ENCODE measurements around the gene MPEG1.

MPEG1 gene

DNA sequence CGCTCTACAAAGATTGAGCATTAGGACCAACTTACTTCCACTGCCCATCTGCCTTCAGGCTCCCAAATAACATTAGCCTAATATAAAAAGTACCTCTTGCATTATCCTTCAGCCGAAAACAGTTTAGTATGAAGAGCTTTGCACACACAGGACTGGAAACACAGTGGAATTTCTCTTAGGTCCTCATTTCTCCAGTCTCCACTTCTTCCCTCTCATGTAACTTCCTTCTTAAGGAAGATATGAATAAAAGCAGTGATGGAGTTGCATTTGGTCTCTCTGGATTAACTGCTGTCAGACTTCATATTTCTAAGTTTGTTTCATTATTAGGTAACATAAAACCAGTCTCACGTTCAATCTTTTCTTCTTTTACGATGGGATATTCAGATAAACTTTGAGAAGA lies 5.6 kb upstream of the MPEG1 start:
- no peak for DNase-seq

DNA sequence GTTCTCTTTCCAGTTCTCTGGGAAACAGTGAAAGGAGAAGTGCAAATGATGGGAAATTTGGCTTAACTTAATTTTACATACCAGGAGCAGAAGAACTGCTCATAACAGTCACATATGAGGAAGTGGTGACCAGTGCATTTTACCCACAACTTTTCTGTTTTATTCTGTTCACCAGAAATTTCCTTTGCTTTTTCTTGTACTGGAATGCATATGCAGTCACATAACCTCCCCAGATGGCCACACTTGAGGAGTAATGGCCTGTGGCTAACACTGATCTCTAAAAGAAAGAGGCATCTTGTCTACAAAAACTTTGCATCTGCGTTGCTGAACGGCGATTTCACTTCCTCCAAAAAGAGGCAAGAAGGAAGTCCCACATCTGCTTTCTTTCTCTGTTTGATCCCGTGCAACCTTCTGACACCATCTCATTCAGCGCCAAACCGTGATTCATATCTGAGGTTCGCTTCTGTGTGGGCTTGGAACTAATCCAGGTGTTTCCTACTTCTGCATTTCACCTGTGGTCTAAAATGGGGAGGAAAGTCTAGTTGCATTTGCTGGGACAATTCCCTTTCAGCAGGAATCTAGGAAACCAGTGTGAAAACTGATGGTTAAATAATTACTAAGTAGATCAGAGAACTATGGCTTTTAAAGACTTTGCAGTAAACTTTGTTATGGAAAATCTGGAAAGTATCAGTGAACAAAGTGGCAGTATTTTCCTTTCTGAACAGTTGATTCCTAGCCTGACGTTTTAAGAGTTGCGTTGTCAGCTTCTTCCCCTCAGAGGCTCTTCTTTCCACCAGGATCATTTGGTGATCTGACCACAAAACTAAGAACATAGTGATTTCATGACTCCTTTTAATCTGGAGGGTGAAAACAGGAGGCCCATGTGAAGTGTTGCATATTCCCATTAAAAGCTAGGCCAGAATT lies 4.2 kb upstream of the MPEG1 start:
- peak; percentile 66 to 82 for DNase-seq

DNA sequence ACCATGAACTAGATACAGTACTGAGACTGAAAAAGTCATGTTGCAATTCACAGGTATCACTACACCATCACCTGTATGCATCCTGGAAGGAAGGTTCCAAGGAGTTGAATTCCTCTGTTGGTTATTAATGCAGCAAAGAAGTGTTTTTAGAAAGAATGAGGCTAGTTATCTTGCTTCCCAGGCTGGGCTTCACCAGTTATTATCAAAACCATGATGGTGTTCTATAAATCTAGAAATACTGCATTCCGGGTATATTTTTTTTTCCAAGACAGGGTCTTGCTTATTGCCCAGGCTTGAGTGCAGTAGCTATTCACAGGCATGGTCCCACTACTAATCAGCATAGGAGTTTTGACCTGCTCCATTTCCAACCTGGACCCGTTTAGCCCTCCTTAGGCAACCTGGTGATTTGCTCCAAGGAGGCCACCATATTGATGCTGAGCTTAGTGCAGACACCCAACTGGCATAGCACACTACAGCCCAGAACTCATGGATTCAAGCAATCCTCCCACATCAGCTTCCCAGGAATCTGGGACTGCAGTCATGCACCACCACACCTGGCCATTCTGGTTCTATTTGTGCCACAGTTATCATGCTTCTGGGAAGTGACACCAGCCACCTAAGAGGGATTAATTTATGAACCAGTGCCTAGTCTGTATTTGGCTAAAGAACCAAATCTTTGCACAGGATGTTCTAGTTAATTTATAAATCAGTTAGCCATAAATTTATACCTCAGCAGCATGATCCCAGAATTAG lies 1.6 kb upstream of the MPEG1 start:
- DNase-seq: no peak

DNA sequence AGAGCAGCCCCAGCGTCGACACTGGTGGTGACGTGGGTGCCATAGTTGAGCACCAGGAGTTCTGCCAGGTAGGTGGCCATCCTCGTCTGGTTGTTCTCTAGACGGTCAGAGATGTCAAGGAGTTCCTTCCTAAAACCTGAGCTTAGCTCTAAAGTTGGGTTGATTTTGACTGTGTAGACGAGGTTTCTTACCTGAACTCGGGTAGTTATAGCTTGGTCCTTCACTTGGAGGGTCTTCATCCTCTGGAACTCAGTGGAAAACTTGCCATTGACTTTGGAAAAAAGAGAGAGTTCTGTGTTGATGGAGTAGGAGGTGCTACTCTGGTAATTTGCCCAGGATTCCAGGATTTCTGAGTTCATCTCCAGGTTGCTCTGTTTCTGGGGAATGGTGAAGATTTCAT lies 505 bp downstream of the MPEG1 start:
- no peak for DNase-seq

DNA sequence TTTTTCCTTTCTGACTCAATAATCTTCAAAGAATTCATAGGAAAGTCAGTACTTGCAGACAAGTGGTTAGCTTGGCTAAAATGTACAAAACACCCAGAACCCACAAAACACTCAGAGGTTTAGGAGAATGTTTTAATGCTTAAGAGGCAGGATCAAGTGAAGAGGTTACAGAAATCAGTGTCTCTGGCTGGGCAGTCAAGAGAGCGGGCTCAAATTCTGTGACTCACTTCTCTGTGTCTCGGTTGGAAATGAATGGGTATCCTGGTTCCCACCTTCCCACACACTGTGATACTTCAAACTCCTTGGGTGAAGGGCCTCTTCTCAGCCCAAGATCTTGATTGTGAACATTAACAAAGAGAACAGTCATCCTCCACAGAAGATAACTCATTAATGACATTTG lies 3.8 kb downstream of the MPEG1 start:
- no peak for DNase-seq

DNA sequence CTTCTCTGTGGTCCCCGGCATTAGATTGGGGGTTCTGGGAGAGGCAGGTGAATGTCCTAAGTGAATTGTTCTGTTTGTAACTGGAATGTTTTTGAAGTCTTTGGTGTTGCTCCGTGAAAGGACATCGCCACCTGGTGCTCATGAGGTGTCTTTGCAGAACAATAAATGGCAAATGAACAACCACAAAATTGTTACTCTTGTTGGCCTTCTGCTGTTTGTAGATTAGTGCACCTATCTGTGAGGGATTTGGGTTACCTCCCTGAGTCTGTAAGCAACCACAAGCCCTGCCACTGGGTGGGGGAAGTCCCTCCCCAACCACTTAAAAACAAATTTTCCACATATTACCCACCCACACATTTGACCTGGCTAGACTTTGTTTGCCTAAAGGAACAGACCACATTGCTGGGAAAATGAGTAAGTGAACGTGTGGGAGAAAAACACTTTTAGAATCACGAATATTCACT lies 4.7 kb downstream of the MPEG1 start:
- DNase-seq: peak; percentile 41 to 69

DNA sequence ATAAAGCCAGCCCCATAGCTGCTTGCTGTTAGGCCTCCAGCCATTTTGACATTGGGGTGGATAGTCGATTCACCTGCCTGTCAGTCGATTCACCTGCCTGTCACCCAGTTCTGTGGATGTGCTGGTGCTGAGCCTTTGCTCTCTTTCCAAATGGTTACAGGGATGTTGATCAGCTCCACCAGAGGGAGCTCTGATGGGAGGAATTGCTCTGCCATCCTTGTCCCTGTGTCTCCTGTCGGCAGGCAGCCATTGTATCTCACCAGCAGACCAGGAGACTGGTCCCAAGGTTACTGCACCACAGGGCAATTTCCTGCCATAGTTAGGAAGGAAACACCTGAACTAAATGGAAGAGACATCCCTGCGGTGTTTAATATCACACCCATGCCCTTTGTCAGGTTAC lies 6.1 kb downstream of the MPEG1 start:
- DNase-seq: peak; percentile 1 to 10

DNA sequence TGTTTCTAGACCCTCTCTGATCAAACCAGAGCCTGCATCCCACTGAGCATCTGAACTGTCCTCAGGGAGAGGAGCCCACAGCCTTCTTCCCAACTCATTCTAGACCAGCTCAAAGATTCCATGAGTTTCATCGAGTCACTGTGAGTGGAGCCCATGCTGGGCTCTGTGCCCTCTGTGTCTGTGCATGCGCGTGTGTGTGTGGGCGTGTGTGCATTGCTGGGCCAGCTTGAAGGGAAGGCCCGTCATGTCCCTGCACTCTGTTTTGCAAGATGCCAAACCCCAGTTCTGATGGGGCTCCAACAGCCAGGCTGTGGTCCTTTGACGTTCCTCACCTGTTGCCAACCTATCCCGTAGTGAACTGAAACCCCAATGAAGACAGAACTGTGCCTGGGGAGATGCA lies 7.1 kb downstream of the MPEG1 start:
- no peak for DNase-seq

DNA sequence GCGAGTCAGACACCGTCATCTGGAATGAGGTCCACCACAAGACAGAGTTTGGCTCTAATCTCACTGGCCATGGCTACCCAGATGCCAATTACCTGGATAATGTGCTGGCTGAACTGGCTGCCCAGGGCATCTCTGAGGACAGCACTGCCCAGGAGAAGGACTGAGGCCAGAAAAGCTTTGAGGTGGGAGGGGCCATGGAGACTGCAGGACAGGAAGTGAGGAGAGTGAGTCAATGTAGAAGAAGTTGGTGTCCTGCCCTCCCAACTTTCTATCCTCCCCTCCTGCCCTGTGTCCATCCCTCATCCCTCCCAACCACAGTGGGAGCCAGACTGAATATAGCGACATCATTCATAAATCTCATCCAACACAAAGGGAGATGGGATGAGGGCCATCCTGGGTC lies 8.0 kb downstream of the MPEG1 start:
- no peak for DNase-seq

DNA sequence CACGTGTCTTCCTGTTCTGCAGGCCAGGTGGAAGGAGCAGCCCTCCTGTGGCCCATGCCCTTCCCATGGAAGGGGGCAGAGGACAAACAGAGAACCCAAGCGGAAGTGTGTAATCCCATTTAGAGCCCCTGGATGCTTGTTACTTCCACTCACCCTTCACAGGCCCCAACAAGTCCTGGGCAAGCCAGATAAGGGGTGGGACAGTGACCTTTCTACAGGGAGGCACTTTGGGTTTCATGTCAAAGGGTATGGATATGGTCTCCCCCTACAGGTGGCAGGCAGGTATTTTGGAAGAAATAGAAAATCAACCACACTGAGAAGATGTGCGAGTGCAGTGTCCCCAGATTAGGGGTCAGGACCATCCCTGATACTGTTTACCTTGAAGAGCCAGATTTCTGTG lies 11.4 kb downstream of the MPEG1 start:
- DNase-seq: no peak

DNA sequence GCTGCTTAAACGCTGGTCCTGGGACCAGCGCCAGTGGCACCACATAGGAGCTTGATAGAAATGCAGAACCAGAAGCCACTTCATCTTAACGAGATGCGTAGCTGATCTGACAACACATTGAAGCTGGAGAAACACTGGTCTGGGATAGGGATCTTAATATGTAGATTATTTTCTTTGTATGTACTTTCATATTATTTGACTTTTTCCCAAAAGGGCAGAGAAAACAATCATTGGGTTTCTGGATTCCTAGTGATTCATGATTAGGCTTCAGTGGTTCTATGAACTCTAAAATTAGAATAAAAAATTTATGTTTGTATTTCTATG lies 12.3 kb downstream of the MPEG1 start:
- DNase-seq: no peak

DNA sequence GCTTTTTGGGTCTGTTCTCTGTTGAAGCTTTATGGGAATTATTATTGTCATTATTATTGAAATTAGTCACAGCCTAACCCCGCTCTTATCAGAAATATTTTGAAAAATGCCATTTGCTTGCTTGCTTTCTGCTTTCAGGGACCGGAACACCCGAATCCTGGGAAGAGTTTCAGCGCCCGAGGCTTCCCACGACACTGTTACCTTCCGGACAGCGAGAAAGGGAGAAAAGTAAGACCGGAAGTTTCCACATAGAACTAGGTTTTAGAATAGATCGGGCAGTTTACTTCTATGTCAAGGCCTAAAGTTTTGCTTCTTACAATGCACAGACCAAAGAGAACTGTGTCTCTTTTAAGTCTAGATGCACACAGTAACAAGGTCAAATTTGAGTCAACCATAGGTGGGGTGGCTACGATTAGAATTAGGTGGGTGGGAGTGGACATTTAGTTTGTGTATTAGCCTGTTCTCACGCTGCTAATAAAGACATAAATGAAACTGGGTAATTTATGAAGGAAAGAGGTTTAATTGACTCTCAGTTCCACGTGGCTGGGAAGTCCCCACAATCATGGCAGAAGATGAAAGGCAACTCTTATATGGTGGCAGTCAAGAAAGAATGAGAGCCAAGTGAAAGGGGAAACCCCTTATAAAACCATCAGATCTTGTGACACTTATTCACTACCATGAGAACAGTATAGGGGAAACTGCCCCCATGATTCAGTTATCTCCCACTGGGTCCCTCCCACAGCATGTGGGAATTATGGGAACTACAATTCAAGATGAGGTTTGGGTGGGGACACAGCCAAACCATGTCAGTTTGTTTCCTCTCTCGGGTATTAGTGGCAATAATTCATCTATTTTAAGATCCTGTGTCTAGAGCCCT lies 12.9 kb downstream of the MPEG1 start:
- DNase-seq: no peak

DNA sequence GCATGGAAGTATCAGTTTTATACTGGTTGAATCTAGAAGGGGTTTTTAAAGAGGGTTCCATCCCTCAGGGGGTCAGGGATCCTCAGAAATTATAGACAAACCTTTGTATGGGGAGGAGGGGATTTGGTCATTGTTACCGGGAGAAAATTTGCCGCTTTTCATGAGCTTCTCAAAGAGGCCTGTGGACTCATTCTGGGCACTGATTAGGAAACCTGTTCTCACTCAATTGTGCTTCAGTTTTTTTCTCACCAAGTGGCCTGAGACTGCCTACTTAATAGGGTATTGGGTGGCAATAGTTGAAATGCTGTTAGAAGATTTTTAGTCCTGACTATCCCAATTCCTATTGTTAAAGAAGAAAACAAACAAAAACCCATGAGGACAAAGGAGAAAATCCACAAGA lies 14.0 kb downstream of the MPEG1 start:
- no peak for DNase-seq

DNA sequence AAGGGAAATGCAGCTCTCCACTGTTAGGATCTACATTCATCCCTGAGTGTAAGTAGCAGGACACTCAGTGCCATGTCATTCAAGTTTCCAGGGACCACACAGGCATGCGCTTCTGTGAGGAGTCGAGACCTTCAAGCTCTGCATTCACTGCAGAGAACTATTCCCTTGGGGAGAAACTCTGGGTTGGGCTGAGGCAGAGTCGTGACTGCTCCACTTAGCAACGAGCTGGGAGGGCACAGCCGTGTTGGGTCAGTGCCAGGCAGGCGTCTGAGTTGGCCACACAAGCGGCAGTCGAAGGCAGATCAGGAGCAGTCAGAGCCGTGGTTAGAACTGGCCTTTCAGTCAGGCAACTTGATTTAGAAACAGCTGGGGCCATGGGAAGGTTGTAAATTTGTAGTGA lies 14.7 kb downstream of the MPEG1 start:
- DNase-seq: no peak

DNA sequence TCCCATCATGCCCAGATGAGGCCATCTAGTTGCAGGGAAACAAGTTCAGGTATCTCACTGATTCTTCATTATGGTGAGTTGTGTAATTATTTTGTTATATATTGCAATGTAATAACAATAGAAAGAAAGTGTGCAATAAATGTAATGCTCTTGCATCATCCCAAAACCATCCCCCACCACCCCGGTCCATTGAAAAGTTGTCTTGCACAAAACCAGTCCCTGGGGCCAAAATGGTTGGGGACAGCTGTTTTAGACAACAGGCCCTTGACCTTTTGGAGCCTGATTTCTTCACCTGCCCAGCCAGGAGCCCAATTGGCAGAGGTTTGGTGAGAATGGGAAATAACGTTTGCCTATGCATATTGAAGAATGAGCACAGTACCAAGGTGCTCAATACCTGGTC lies 15.9 kb downstream of the MPEG1 start:
- DNase-seq: no peak

DNA sequence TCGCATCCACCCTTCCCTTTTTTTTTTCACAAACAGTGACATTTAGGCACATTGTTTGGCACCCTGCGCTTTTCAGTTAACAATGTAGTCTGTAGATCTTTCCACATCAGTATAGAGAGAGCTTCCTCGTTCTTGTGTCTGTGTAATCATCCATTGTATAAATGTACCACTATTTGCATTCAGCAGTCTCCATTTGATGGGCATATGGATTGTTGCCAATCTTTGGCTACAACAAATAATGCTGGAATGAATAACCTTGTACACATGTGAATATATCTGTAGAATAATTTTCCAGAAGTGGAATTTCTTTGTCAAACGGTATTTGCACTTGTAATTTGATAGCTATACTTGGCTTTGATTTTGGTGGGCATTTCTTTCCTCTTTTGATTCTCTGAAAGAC lies 17.1 kb downstream of the MPEG1 start:
- DNase-seq: no peak

DNA sequence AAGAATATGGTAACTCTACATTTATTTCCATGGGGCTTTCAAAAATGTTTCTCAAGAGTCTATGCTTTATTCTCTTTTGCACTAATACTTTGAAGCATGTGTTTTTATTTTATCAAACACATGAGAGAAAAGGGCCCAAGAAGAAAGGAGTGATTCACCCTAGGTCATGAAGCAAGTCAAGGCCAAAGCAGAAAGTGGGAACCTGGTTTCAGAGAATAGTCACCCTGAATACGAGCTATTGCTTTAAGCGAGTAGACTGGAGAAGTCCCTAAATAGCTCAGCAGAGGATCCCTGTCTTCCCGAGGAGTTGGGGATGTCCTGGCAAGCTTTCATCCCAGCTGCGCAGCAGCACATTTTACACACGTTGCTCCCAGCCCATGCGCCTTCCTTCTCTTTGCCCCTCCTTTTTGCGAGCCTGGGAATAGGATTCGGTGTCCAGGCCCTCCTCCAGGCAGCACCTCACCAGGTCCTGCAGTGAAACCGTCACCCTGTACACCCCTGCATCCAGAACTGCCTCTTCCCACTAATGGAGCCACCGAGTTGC lies 19.1 kb downstream of the MPEG1 start:
- DNase-seq: no peak

DNA sequence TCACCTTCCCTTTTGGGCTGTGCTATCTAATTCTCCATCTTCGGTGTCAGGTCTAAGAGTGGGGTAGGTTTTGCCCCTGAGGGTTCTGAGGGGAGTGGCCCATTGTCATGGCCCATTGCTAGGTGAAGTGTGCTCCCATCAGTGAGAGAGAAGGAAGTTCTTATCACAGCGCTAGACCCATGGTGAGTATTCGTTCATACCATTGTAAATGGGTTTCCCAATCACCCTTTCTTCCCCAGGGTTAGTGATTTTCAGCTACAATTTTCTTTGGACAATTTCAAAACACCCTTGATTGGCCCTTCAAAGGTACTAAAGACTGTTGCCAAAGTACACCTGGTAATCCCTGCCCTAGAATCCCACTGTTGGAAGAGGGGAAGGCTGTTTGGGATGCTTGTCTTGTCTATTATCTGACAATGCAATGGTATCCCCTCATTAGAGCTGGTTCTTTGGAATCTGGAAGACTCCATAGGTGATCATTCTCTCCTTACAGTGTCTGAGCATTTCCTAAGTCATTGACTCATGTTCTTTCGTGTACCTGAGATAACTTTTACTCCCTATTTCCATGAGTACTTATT lies 20.2 kb downstream of the MPEG1 start:
- no peak for DNase-seq

DNA sequence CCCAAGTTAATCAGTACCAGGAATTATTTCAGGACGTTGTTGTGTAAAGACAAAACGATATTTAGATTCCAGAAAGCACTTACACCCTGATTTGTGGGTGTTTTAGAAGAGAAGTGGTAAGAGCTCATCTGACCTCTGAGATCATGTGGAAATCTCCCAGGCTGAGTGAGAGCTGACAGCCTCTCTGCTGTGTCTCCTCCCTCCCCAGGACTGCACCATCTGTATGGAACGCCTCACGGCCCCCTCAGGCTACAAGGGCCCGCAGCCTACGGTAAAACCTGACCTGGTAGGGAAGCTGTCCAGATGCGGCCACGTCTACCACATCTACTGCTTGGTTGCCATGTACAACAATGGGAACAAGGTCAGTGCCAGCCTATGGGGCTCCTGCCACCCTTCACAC lies 20.8 kb downstream of the MPEG1 start:
- no peak for DNase-seq

DNA sequence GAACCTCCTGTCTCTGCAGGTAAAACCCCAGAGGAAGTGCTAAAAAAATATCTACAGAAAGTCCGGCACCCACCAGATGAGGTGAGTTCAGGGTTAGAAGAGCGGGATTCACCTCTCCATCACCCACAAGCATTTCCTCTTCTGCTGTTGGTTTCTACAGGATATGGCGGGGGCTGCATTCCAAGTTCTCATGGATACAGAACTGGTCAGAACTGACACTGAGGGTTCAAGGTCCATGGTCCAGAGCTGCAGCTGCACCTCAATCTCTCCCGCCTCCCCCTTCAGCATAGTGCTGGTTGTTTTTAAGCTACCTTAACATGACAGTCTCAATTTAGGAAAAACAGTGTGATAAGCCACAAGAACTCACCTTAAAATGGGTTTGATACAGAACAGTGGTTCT lies 21.6 kb downstream of the MPEG1 start:
- no peak for DNase-seq

DNA sequence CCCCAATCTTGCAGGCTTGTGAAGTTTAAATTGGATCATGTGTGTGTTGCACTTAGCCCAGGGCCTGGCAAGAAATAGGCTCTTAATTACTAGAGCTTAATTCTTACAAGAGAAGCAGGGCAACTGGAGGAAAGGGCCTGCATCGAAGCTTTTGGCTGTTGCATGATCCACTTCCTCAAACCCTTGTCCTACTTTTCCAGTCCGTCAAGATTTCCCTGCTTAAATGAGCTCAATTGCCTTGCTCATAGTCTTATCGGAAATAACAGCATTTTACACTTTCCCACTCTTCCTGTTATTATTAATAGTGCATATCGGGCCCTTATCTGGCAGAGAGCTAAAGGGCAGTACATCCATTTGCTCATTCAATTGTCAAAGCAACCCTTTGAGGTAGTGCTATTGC lies 22.7 kb downstream of the MPEG1 start:
- no peak for DNase-seq

DNA sequence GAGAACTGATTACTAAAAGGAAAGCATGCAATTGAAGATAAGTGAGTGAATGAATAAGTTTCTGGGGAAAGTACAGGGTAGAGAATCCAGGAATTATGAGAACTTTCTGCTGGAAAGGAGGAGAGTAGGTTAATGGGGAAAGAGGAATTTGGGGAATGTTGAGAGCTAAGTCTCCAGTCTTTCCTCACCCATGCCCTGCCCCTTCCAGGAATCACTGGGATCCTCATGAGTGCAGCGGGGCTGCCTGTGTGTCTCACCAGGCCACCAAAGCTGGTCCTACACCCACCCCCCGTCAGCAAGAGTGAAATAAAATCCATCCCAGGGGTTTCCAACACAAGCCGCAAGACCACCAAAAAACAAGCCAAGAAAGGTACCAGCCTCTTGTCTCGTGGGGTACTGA lies 23.8 kb downstream of the MPEG1 start:
- no peak for DNase-seq

DNA sequence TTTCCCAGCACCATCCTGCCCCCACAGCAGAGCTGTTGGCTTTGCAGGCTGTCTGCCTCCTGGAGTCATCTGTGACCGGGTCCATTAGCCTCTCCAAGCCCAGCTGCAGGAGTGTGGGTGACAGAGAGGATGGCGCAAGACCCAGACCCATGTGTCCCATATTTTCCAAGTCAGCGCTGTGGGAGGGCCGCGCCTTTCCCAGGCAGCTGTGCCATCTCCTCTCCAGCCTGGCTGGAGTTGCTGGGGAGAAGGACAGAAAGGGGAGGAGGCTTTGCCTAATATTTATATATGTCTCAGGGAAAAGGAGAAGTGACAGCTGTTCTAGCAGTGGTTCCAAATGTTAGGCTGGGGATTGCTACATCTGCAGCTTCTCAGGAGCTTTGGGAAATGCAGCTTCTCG lies 25.1 kb downstream of the MPEG1 start:
- no peak for DNase-seq

Measured in AML-193 (cell line).